Stimulated activated CD8-positive, alpha-beta memory T cell treated with anti-CD3 and anti-CD28 coated beads, Interleukin-7, amount 100 ng/mL, for 48 hours (primary cell): ENCODE measurements around the gene WDFY4.

Source experiments
- DNase-seq, 2 donors: peaks; one replicate each; pipeline ENCODE4 v3.0.0-alpha.2; 2020; ENCODE audit warnings: low read depth in 1 of 2; ENCODE audit errors: extremely low read depth in 1 of 2

WDFY4 gene

GRCh38 chr10:48965460-48965859 lies 280.8 kb downstream of the WDFY4 start:
- no peak for DNase-seq

GRCh38 chr10:48968036-48968435 lies 283.4 kb downstream of the WDFY4 start:
- DNase-seq, result no peak

- no peak for DNase-seq
Observed at GRCh38 chr10:48970046-48970445, 285.4 kb downstream of the WDFY4 start.

GRCh38 chr10:48970654-48971053 lies 286.0 kb downstream of the WDFY4 start:
- DNase-seq, result no peak

- DNase-seq, result no peak
Observed at GRCh38 chr10:48973065-48973464, 288.4 kb downstream of the WDFY4 start.

- DNase-seq, result no peak
Observed at GRCh38 chr10:48974510-48975156, 290.0 kb downstream of the WDFY4 start.

- no peak for DNase-seq
Observed at GRCh38 chr10:48976196-48976595, 291.5 kb downstream of the WDFY4 start.

GRCh38 chr10:48978318-48978717 lies 293.6 kb downstream of the WDFY4 start:
- DNase-seq, result no peak

- DNase-seq, result peak; percentile 2 to 17
Observed at GRCh38 chr10:48981310-48981907, 296.7 kb downstream of the WDFY4 start.

- DNase-seq, result no peak
Observed at GRCh38 chr10:48982584-48982983, 297.9 kb downstream of the WDFY4 start.

GRCh38 chr10:48983648-48984351 lies 299.1 kb downstream of the WDFY4 start:
- no peak for DNase-seq

- DNase-seq, result no peak
Observed at GRCh38 chr10:48985621-48986158, 301.0 kb downstream of the WDFY4 start.

GRCh38 chr10:48990226-48990625 lies 305.6 kb downstream of the WDFY4 start:
- DNase-seq, result no peak

GRCh38 chr10:48993627-48994026 lies 309.0 kb downstream of the WDFY4 start:
- DNase-seq, result no peak

GRCh38 chr10:48996329-48996728 lies 311.7 kb downstream of the WDFY4 start:
- DNase-seq, result no peak

- DNase-seq, result no peak
Observed at GRCh38 chr10:48999346-48999745, 314.7 kb downstream of the WDFY4 start.

- no peak for DNase-seq
Observed at GRCh38 chr10:49000437-49001398, 316.0 kb downstream of the WDFY4 start.

- DNase-seq, result no peak
Observed at GRCh38 chr10:49001402-49001801, 316.7 kb downstream of the WDFY4 start.

GRCh38 chr10:49001870-49002672 lies 317.4 kb downstream of the WDFY4 start:
- DNase-seq, result no peak

GRCh38 chr10:49005270-49005669 lies 320.6 kb downstream of the WDFY4 start:
- DNase-seq, result no peak
